Myometrial cell (primary cell): ENCODE results near the gene FADS1. TPM values are rescaled to one million over a fixed set of nuclear protein-coding genes. Genes with fewer than 3 reads are reported as not detected.

Source experiments
- total RNA-seq: library from RNA; depleted of rRNA; stranded (reverse); fragments of >200 nt; gene quantifications from 2 replicates; pipeline ENCODE4 v1.2.3, GENCODE V29; 2015

FADS1 gene
- total RNA-seq, result 201 and 205 TPM in 2 replicates

GRCh38 chr11:61816736-61817455, at the start of gene FADS1:
Gene FADS1, minus strand, starts transcription at chr11:61817003. Its CDS starts 74 bp downstream, at chr11:61816929.

GRCh38 chr11:61827571-61828378, 11.0 kb upstream of the FADS1 start, which contains the start of gene FADS2:
Gene FADS2, plus strand, starts transcription at chr11:61828300. Its CDS starts 91 bp downstream, at chr11:61828391.

GRCh38 chr11:61792310-61793082, 24.3 kb downstream of the FADS1 start, which contains the start of the genes FEN1 and TMEM258:
Gene FEN1, plus strand, starts transcription at chr11:61792911. Its CDS starts 2,451 bp downstream, at chr11:61795362.
Gene TMEM258, minus strand, starts transcription at chr11:61792599. Its CDS starts 41 bp downstream, at chr11:61792558.

GRCh38 chr11:61752117-61752924, 64.5 kb downstream of the FADS1 start, which contains the start of gene MYRF:
Gene MYRF, plus strand, starts transcription at chr11:61752636. Its CDS starts 109 bp downstream, at chr11:61752745.

Other genes with a start within 250 kb of the FADS1 start
- 1.6 and 1.7 TPM in 2 replicates for gene SYT7, start 235.9 kb downstream of the FADS1 start, total RNA-seq
- gene DAGLA, start 136.6 kb downstream of the FADS1 start, total RNA-seq, result 3.9 and 5.5 TPM in 2 replicates
- gene MYRF, start 64.4 kb downstream of the FADS1 start, total RNA-seq, result 2.6 and 2.8 TPM in 2 replicates
- gene TMEM258, start 24.4 kb downstream of the FADS1 start, total RNA-seq, result 86.8 and 101 TPM in 2 replicates
- 24.8 and 30.8 TPM in 2 replicates for gene FEN1, start 24.1 kb downstream of the FADS1 start, total RNA-seq
- 975 and 1,052 TPM in 2 replicates for gene FADS2, start 11.3 kb upstream of the FADS1 start, total RNA-seq
- gene FADS3, start 74.5 kb upstream of the FADS1 start, total RNA-seq, result 65.9 and 88.8 TPM in 2 replicates
- gene RAB3IL1, start 100.6 kb upstream of the FADS1 start, total RNA-seq, result 0.29 and 2.3 TPM in 2 replicates
- gene BEST1, start 133.3 kb upstream of the FADS1 start, total RNA-seq, result 2.3 and 2.6 TPM in 2 replicates
- 308 and 402 TPM in 2 replicates for gene FTH1, start 150.6 kb upstream of the FADS1 start, total RNA-seq